A673 (cell line): ENCODE measurements around the gene SAMD11.

Source experiments
- EZH2 ChIP-seq: fragments of 200-600 bp; sonication (generic); IDR thresholded peaks from 2 replicates; pipeline ENCODE4 v1.6.1; 2017; ENCODE audit warnings: borderline replicate concordance, low read depth, mild to moderate bottlenecking, mixed read lengths, antibody characterized with exemption, low read length; ENCODE audit not compliant: poor library complexity, severe bottlenecking
- TF ChIP-seq, protein P1 (sequence below): fragments of 300-800, 200-600 bp; sonication (generic); conservative IDR thresholded peaks from 2 replicates; pipeline ENCODE4 v1.5.1; 2017; ENCODE audit warnings: low read depth, mild to moderate bottlenecking, antibody characterized with exemption, low read length, moderate library complexity, mixed read lengths

DNA sequence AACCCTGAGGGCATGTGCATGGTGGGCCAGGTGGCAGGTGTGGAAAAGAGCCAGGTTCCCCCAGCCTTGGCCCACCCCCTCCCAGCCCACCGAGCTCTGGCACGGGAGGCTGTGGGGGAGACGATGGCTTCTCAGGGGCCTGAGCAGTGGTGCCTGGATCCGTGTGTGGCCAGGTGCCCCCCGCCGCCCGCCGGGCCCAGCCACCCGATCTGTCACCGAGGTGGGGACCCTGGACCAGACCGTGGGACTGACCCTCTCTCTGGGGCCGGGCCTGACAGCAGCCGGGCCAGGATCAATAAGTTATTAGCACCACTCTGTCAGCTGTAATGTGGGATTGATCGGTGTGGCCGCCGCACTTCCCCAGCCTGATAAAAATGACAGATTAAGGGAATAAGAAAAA, 13.8 kb downstream of the SAMD11 start:
- TF ChIP-seq, protein P1, sequence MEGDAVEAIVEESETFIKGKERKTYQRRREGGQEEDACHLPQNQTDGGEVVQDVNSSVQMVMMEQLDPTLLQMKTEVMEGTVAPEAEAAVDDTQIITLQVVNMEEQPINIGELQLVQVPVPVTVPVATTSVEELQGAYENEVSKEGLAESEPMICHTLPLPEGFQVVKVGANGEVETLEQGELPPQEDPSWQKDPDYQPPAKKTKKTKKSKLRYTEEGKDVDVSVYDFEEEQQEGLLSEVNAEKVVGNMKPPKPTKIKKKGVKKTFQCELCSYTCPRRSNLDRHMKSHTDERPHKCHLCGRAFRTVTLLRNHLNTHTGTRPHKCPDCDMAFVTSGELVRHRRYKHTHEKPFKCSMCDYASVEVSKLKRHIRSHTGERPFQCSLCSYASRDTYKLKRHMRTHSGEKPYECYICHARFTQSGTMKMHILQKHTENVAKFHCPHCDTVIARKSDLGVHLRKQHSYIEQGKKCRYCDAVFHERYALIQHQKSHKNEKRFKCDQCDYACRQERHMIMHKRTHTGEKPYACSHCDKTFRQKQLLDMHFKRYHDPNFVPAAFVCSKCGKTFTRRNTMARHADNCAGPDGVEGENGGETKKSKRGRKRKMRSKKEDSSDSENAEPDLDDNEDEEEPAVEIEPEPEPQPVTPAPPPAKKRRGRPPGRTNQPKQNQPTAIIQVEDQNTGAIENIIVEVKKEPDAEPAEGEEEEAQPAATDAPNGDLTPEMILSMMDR: no peak
- TF ChIP-seq EZH2: no peak
